OCI-LY1 (cell line): ENCODE results near the gene KLHDC4.

Experiments used
- H2AFZ ChIP-seq: fragments of 200-600 bp; sonication (generic), shearing (Covaris generic); 2 replicates; pipeline ENCODE4 v1.6.0; 2014; ENCODE audit warnings: antibody characterized with exemption, mild to moderate bottlenecking, low read length
- H3F3A ChIP-seq: fragments of 200-600 bp; sonication (generic), shearing (Covaris generic); 2 replicates; pipeline ENCODE4 v1.6.0; 2014; ENCODE audit warnings: mild to moderate bottlenecking, antibody characterized with exemption, low read length, moderate library complexity; ENCODE audit not compliant: insufficient read depth
- H3K27ac ChIP-seq: fragments of 200-600 bp; sonication (generic); 2 replicates; pipeline ENCODE4 v1.5.1; 2014; ENCODE audit warnings: low read length, mixed run types, mild to moderate bottlenecking, low read depth; ENCODE audit not compliant: poor library complexity, severe bottlenecking
- H3K27me3 ChIP-seq: fragments of 200-600 bp; sonication (generic); 2 replicates; pipeline ENCODE4 v1.6.0; 2014; ENCODE audit warnings: antibody characterized with exemption, mild to moderate bottlenecking, low read length, moderate library complexity; ENCODE audit not compliant: insufficient read depth
- H3K36me3 ChIP-seq: fragments of 200-600 bp; sonication (generic); 2 replicates; pipeline ENCODE4 v1.6.1; 2014; ENCODE audit warnings: mild to moderate bottlenecking, antibody characterized with exemption, low read length, moderate library complexity, mixed read lengths; ENCODE audit not compliant: insufficient read depth
- H3K4me1 ChIP-seq: fragments of 200-600 bp; sonication (generic); 2 replicates; pipeline ENCODE4 v1.5.1; 2014; ENCODE audit warnings: mild to moderate bottlenecking, low read length, moderate library complexity; ENCODE audit not compliant: insufficient read depth, severe bottlenecking
- H3K4me2 ChIP-seq: fragments of 200-600 bp; sonication (generic), shearing (Covaris generic); 2 replicates; pipeline ENCODE4 v1.6.1; 2014; ENCODE audit warnings: low read length
- H3K4me3 ChIP-seq: fragments of 200-600 bp; sonication (generic); 2 replicates; pipeline ENCODE4 v1.5.1; 2014; ENCODE audit warnings: low read length, low read depth, mild to moderate bottlenecking, mixed read lengths; ENCODE audit not compliant: poor library complexity, severe bottlenecking
- H3K79me2 ChIP-seq: fragments of 200-600 bp; shearing (Covaris generic); 2 replicates; pipeline ENCODE4 v1.6.1; 2016; ENCODE audit warnings: mixed run types, low read length, mixed read lengths; ENCODE audit not compliant: insufficient read depth
- H3K9ac ChIP-seq: fragments of 200-600 bp; sonication (generic), shearing (Covaris generic); 2 replicates; pipeline ENCODE4 v1.6.1; 2014; ENCODE audit warnings: mild to moderate bottlenecking, low read length, mixed read lengths
- H3K9me2 ChIP-seq: fragments of 200-600 bp; sonication (generic), shearing (Covaris generic); 2 replicates; pipeline ENCODE4 v1.6.1; 2014; ENCODE audit warnings: low read depth, mild to moderate bottlenecking, low read length, mixed read lengths
- H3K9me3 ChIP-seq: fragments of 200-600 bp; shearing (Covaris generic); 2 replicates; pipeline ENCODE4 v1.6.1; 2014; ENCODE audit warnings: low read length, mixed read lengths
- H4K20me1 ChIP-seq: fragments of 200-600 bp; sonication (generic), shearing (Covaris generic); 2 replicates; pipeline ENCODE4 v1.6.0; 2016; ENCODE audit warnings: mild to moderate bottlenecking, low read length; ENCODE audit not compliant: insufficient read depth
- EZH2 ChIP-seq: fragments of 200-600 bp; sonication (generic), shearing (Covaris generic); IDR thresholded peaks from 2 replicates; pipeline ENCODE4 v1.8.0; 2017; ENCODE audit warnings: borderline replicate concordance, mixed run types, mild to moderate bottlenecking, antibody characterized with exemption, low read length, moderate library complexity, mixed read lengths
- TF ChIP-seq, protein P1 (sequence below): fragments of 200-600 bp; sonication (generic), shearing (Covaris generic); IDR thresholded peaks from 2 replicates; pipeline ENCODE4 v1.5.1; 2017; ENCODE audit warnings: mild to moderate bottlenecking, antibody characterized with exemption, low read length, moderate library complexity, mixed read lengths

Gene KLHDC4

DNA sequence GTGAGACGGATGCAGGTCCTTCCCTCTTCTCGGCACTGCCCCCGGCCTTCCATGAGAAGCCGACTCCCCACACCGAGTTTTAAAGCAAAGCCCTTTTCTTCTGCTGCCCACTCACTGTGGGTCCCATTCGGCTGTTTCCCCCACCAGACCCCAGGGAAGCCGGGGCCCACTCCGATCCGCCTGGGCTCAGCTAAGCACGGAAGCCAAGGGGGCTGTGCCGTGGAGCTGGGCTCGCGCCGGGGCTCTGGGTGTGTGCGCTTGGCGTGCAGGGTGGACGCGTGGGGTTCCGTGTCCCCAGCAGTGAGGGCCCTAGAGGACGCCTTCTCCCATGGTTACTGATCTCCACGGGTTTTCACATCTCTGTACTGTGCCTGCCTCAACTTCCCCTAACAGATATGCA is 68.5 kb downstream of the KLHDC4 start:
- no peak overlapping the region; the same call in 1 of the 2 replicates for H3K4me2 ChIP-seq
- no peak for TF ChIP-seq EZH2
- TF ChIP-seq, protein P1, sequence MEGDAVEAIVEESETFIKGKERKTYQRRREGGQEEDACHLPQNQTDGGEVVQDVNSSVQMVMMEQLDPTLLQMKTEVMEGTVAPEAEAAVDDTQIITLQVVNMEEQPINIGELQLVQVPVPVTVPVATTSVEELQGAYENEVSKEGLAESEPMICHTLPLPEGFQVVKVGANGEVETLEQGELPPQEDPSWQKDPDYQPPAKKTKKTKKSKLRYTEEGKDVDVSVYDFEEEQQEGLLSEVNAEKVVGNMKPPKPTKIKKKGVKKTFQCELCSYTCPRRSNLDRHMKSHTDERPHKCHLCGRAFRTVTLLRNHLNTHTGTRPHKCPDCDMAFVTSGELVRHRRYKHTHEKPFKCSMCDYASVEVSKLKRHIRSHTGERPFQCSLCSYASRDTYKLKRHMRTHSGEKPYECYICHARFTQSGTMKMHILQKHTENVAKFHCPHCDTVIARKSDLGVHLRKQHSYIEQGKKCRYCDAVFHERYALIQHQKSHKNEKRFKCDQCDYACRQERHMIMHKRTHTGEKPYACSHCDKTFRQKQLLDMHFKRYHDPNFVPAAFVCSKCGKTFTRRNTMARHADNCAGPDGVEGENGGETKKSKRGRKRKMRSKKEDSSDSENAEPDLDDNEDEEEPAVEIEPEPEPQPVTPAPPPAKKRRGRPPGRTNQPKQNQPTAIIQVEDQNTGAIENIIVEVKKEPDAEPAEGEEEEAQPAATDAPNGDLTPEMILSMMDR = no peak
- no peak overlapping the region for H2AFZ ChIP-seq
- H3K4me1 ChIP-seq = peaks cover 56% of the 10 kb centered on the region
- H3K27ac ChIP-seq = peak overlapping the region; percentile 99
- peak overlapping the region; percentile 79; the same call in 1 of the 2 replicates for H3K9ac ChIP-seq
- 0 out of 2 replicates have a peak, but pooled peaks cover 10% of the 10 kb centered on the region for H3F3A ChIP-seq
- H4K20me1 ChIP-seq = no peaks in the 10 kb centered on the region
- H3K27me3 ChIP-seq = no peaks in the 10 kb centered on the region
- H3K9me2 ChIP-seq = no peaks in the 10 kb centered on the region
- no peak overlapping the region for H3K4me3 ChIP-seq
- no peaks in the 10 kb centered on the region for H3K9me3 ChIP-seq
- peaks cover 61% of the 10 kb centered on the region for H3K36me3 ChIP-seq
- no peaks in the 10 kb centered on the region for H3K79me2 ChIP-seq

DNA sequence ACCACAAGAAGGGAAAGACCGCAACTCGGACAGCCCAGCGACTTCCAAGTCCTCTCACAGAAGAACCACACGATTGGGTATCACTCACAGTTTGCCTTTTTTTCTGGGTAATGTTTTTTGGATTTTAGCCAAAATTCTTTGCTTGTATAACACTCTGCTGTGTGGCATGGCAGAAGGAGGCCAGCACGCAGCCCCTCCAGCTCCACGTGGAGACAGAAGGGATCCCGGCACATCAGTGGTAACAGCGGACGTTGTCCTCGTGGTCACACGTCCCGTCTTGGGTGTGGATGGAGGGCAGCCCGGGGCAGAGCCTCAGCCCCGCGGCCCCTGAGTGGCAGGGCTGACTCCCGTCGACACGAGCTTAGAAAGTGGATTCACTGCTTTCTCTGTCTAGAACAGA is 69.1 kb downstream of the KLHDC4 start:
- Histone ChIP-seq H3K4me3 (no peak overlapping the region), H4K20me1 (no peaks in the 10 kb centered on the region), H3K9me2 (no peaks in the 10 kb centered on the region), H2AFZ (no peak overlapping the region), H3K4me1 (peaks cover 56% of the 10 kb centered on the region), H3F3A (peaks cover 7% of the 10 kb centered on the region; the same call in 1 of the 2 replicates), H3K9me3 (no peaks in the 10 kb centered on the region), H3K27ac (no peak overlapping the region), H3K79me2 (no peaks in the 10 kb centered on the region), H3K4me2 (no peak overlapping the region), H3K9ac (no peak overlapping the region), H3K27me3 (no peaks in the 10 kb centered on the region), H3K36me3 (peaks cover 57% of the 10 kb centered on the region)
- TF ChIP-seq EZH2 = no peak
- TF ChIP-seq, protein P1 = no peak

- Histone ChIP-seq H2AFZ (no peak overlapping the region), H3K9ac (no peak overlapping the region), H3K4me2 (no peak overlapping the region), H3F3A (peaks cover 8% of the 10 kb centered on the region; the same call in 1 of the 2 replicates), H3K79me2 (no peaks in the 10 kb centered on the region), H4K20me1 (no peaks in the 10 kb centered on the region), H3K27me3 (no peaks in the 10 kb centered on the region), H3K4me1 (peaks cover 51% of the 10 kb centered on the region), H3K36me3 (peaks cover 57% of the 10 kb centered on the region), H3K27ac (no peak overlapping the region), H3K9me3 (no peaks in the 10 kb centered on the region), H3K4me3 (no peak overlapping the region), H3K9me2 (no peaks in the 10 kb centered on the region)
- TF ChIP-seq, protein P1 = no peak
- TF ChIP-seq EZH2 = no peak
These were observed 70.3 kb downstream of the KLHDC4 start for GRCh38 chr16:87695534-87695933.
